Hepatocyte (in vitro differentiated cells): ENCODE measurements around the gene PSMD1. TPM values are rescaled to one million over a fixed set of nuclear protein-coding genes. Genes with fewer than 3 reads are reported as not detected.

ENCODE experiments used
- DNase-seq: peaks from one replicate; pipeline ENCODE4 v3.0.0-alpha.2; 2016; ENCODE audit warnings: low spot score
- H2AFZ ChIP-seq: fragments of 200-600 bp; sonication (generic); 2 replicates; pipeline ENCODE4 v1.6.0; 2016; ENCODE audit warnings: antibody characterized with exemption, mild to moderate bottlenecking
- H3K27ac ChIP-seq: fragments of 200-600 bp; sonication (generic); 2 replicates; pipeline ENCODE4 v1.5.1; 2016; ENCODE audit warnings: mild to moderate bottlenecking
- H3K27me3 ChIP-seq: fragments of 200-600 bp; sonication (generic); 2 replicates; pipeline ENCODE4 v1.6.1; 2016
- H3K36me3 ChIP-seq: fragments of 200-600 bp; sonication (generic); replicated peaks from 2 replicates; pipeline ENCODE4 v1.5.1; 2016; ENCODE audit warnings: low read depth; ENCODE audit not compliant: insufficient read depth
- H3K4me1 ChIP-seq: fragments of 200-600 bp; sonication (generic); 2 replicates; pipeline ENCODE4 v1.5.1; 2016; ENCODE audit warnings: mild to moderate bottlenecking, moderate library complexity; ENCODE audit not compliant: insufficient read depth
- H3K4me2 ChIP-seq: fragments of 200-600 bp; sonication (generic); 2 replicates; pipeline ENCODE4 v1.6.0; 2016
- H3K4me3 ChIP-seq: fragments of 200-600 bp; sonication (generic); 2 replicates; pipeline ENCODE4 v1.5.1; 2016; ENCODE audit warnings: mild to moderate bottlenecking
- H3K79me2 ChIP-seq: fragments of 200-600 bp; sonication (generic); 2 replicates; pipeline ENCODE4 v1.6.0; 2017; ENCODE audit warnings: mild to moderate bottlenecking
- H3K9me2 ChIP-seq: fragments of 200-600 bp; sonication (generic); replicated peaks from 2 replicates; pipeline ENCODE4 v1.6.0; 2017; ENCODE audit warnings: mild to moderate bottlenecking; ENCODE audit not compliant: insufficient read depth
- H3K9me3 ChIP-seq: fragments of 200-600 bp; sonication (generic); 2 replicates; pipeline ENCODE4 v1.5.1; 2016; ENCODE audit warnings: low read depth, mild to moderate bottlenecking
- H4K20me1 ChIP-seq: fragments of 200-600 bp; sonication (generic); 2 replicates; pipeline ENCODE4 v1.6.0; 2016; ENCODE audit warnings: mild to moderate bottlenecking; ENCODE audit not compliant: insufficient read depth, poor library complexity, severe bottlenecking
- EZH2 ChIP-seq: fragments of 200-600 bp; sonication (generic); IDR thresholded peaks from 2 replicates; pipeline ENCODE4 v1.6.1; 2016; ENCODE audit warnings: antibody characterized with exemption, mild to moderate bottlenecking, borderline replicate concordance
- EZH2phosphoT487 ChIP-seq: fragments of 200-600 bp; sonication (generic); IDR thresholded peaks from one replicate; pipeline ENCODE4 v1.6.1; 2018; ENCODE audit warnings: antibody characterized with exemption, mild to moderate bottlenecking, low read depth, moderate library complexity; ENCODE audit not compliant: unreplicated experiment, severe bottlenecking
- WGBS: methylation state at CpG from one replicate; pipeline ENCODE4 v1.1.6; 2016; ENCODE audit warnings: low lambda C conversion rate; ENCODE audit errors: missing lambda C conversion rate; 5-methylcytosine and 5-hydroxymethylcytosine counted together
- polyA plus RNA-seq: library from polyadenylated mRNA; unstranded; fragments of >200 nt; fragmentation: Nextera tagmentation; extraction: Ambion mirVana; gene quantifications from 2 replicates; pipeline ENCODE4 v1.2.1, GENCODE V29; 2016
- total RNA-seq: library from RNA; depleted of rRNA; stranded (reverse); fragments of >200 nt; gene quantifications from 2 replicates; pipeline ENCODE4 v1.2.3, GENCODE V29; 2014
- TF ChIP-seq, protein P1 (sequence below): fragments of 200-600 bp; sonication (generic); IDR thresholded peaks from 2 replicates; pipeline ENCODE4 v1.5.1; 2016; ENCODE audit warnings: antibody characterized with exemption, mild to moderate bottlenecking; ENCODE audit not compliant: poor library complexity

Gene PSMD1
- total and polyA plus RNA-seq, 2 experiments from 2014 or later: 92.9 to 106 TPM

- TF ChIP-seq EZH2phosphoT487: no peak
- TF ChIP-seq EZH2: no peak
- TF ChIP-seq, protein P1, sequence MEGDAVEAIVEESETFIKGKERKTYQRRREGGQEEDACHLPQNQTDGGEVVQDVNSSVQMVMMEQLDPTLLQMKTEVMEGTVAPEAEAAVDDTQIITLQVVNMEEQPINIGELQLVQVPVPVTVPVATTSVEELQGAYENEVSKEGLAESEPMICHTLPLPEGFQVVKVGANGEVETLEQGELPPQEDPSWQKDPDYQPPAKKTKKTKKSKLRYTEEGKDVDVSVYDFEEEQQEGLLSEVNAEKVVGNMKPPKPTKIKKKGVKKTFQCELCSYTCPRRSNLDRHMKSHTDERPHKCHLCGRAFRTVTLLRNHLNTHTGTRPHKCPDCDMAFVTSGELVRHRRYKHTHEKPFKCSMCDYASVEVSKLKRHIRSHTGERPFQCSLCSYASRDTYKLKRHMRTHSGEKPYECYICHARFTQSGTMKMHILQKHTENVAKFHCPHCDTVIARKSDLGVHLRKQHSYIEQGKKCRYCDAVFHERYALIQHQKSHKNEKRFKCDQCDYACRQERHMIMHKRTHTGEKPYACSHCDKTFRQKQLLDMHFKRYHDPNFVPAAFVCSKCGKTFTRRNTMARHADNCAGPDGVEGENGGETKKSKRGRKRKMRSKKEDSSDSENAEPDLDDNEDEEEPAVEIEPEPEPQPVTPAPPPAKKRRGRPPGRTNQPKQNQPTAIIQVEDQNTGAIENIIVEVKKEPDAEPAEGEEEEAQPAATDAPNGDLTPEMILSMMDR: no peak
- H3K79me2 ChIP-seq: peaks cover 8% of the 10 kb centered on the region
- H3K9me2 ChIP-seq: no peaks in the 10 kb centered on the region
- no peak for DNase-seq
- 94% methylated on average over 6 of the region's 6 CpGs for WGBS
- no peaks in the 10 kb centered on the region for H3K36me3 ChIP-seq
- no peaks in the 10 kb centered on the region for H3K9me3 ChIP-seq
- no peak overlapping the region for H3K27ac ChIP-seq
- H2AFZ ChIP-seq: no peak overlapping the region
- no peaks in the 10 kb centered on the region for H4K20me1 ChIP-seq
- no peaks in the 10 kb centered on the region for H3K27me3 ChIP-seq
- H3K4me3 ChIP-seq: no peak overlapping the region
- no peak overlapping the region for H3K4me2 ChIP-seq
- no peaks in the 10 kb centered on the region for H3K4me1 ChIP-seq
Observed at GRCh38 chr2:231144896-231145295, 88.2 kb downstream of the PSMD1 start.

- WGBS: 92% methylated on average over 2 of the region's 2 CpGs
- no peak overlapping the region for H3K27ac ChIP-seq
- no peaks in the 10 kb centered on the region for H3K9me3 ChIP-seq
- no peak for DNase-seq
- H3K9me2 ChIP-seq: no peaks in the 10 kb centered on the region
- H3K4me3 ChIP-seq: no peak overlapping the region
- H3K4me2 ChIP-seq: no peak overlapping the region
- H3K4me1 ChIP-seq: no peaks in the 10 kb centered on the region
- TF ChIP-seq, protein P1: no peak
- no peak for TF ChIP-seq EZH2
- no peak for TF ChIP-seq EZH2phosphoT487
- no peak overlapping the region for H2AFZ ChIP-seq
- H4K20me1 ChIP-seq: no peaks in the 10 kb centered on the region
- H3K27me3 ChIP-seq: no peaks in the 10 kb centered on the region
- H3K79me2 ChIP-seq: peaks cover 8% of the 10 kb centered on the region
- no peaks in the 10 kb centered on the region for H3K36me3 ChIP-seq
Observed at GRCh38 chr2:231146665-231147064, 90.0 kb downstream of the PSMD1 start.

GRCh38 chr2:231152800-231153557 lies 96.3 kb downstream of the PSMD1 start:
- H3K4me1 ChIP-seq: no peaks in the 10 kb centered on the region
- no peaks in the 10 kb centered on the region for H3K27me3 ChIP-seq
- no peaks in the 10 kb centered on the region for H3K9me2 ChIP-seq
- H3K4me3 ChIP-seq: no peak overlapping the region
- H3K79me2 ChIP-seq: no peaks in the 10 kb centered on the region
- H3K9me3 ChIP-seq: no peaks in the 10 kb centered on the region
- no peak overlapping the region for H3K27ac ChIP-seq
- 89% methylated on average over 8 of the region's 8 CpGs for WGBS
- H3K36me3 ChIP-seq: no peaks in the 10 kb centered on the region
- H2AFZ ChIP-seq: no peak overlapping the region
- no peak overlapping the region for H3K4me2 ChIP-seq
- no peak for DNase-seq
- H4K20me1 ChIP-seq: no peaks in the 10 kb centered on the region
- no peak for TF ChIP-seq EZH2phosphoT487
- no peak for TF ChIP-seq EZH2
- TF ChIP-seq, protein P1: no peak
